ENCODE data around the gene SLC12A4.
"Not testable (repeated sequence)": the region's sequence is repeated elsewhere in the genome, so short reads cannot be mapped to it uniquely, and the experiment has no call there.

Gene SLC12A4

GRCh38 chr16:67924140-67924906, 44.1 kb downstream of the SLC12A4 start:
- DNase-seq, result no peak

- no peak for DNase-seq
These were observed 44.9 kb downstream of the SLC12A4 start for GRCh38 chr16:67923414-67924116.

GRCh38 chr16:67922740-67923139, 45.7 kb downstream of the SLC12A4 start:
- DNase-seq, result no peak

GRCh38 chr16:67922221-67922620, 46.2 kb downstream of the SLC12A4 start:
- no peak for DNase-seq

- no peak for DNase-seq
These were observed 48.7 kb downstream of the SLC12A4 start for GRCh38 chr16:67919622-67920221.

GRCh38 chr16:67917852-67918236, 50.6 kb downstream of the SLC12A4 start:
- DNase-seq, result no peak

GRCh38 chr16:67917140-67917851, 51.1 kb downstream of the SLC12A4 start:
- DNase-seq, result no peak

- DNase-seq, result no peak
These were observed 52.4 kb downstream of the SLC12A4 start for GRCh38 chr16:67915831-67916723.

- not testable (repeated sequence) for DNase-seq
These were observed 53.0 kb downstream of the SLC12A4 start for GRCh38 chr16:67915496-67915769.

GRCh38 chr16:67914758-67915495, 53.5 kb downstream of the SLC12A4 start:
- no peak for DNase-seq

- no peak for DNase-seq
These were observed 58.3 kb downstream of the SLC12A4 start for GRCh38 chr16:67910158-67910557.

- DNase-seq, result no peak
These were observed 59.2 kb downstream of the SLC12A4 start for GRCh38 chr16:67909056-67909742.

GRCh38 chr16:67907397-67908180, 60.8 kb downstream of the SLC12A4 start:
- no peak for DNase-seq

GRCh38 chr16:67902831-67903230, 65.6 kb downstream of the SLC12A4 start:
- no peak for DNase-seq

- DNase-seq, result no peak
These were observed 66.7 kb downstream of the SLC12A4 start for GRCh38 chr16:67901734-67902133.

GRCh38 chr16:67897231-67897630, 71.2 kb downstream of the SLC12A4 start:
- DNase-seq, result no peak

GRCh38 chr16:67893743-67894399, 74.6 kb downstream of the SLC12A4 start:
- DNase-seq, result no peak

All from stimulated activated CD4-positive, alpha-beta T cell treated with anti-CD3 and anti-CD28 coated beads, Interleukin-2, amount 100 ng/mL, for 48 hours (primary cell).